Large intestine (tissue), 3 donors: ENCODE measurements around the gene TTYH3. TPM values are rescaled to one million over a fixed set of nuclear protein-coding genes. Genes with fewer than 3 reads are reported as not detected.
"Not testable (repeated sequence)": the region's sequence is repeated elsewhere in the genome, so short reads cannot be mapped to it uniquely, and the experiment has no call there.

Experiments
- DNase-seq, 2 donors: peaks; one replicate each; pipeline versions ENCODE4 v3.0.0 to v3.0.0-alpha.2; 2013
- H3K27ac ChIP-seq: one replicate; pipeline ENCODE4 v1.5.1; 2013; ENCODE audit warnings: low read length
- H3K27me3 ChIP-seq: 2 replicates; pipeline ENCODE4 v1.6.1; 2013; ENCODE audit warnings: low read length; ENCODE audit not compliant: control insufficient read depth, insufficient read depth
- H3K36me3 ChIP-seq: 2 replicates; pipeline ENCODE4 v1.6.1; 2013; ENCODE audit warnings: low read length; ENCODE audit not compliant: control insufficient read depth, insufficient read depth
- H3K4me1 ChIP-seq: one replicate; pipeline ENCODE4 v1.6.1; 2013; ENCODE audit warnings: low read length; ENCODE audit not compliant: control insufficient read depth, insufficient read depth
- H3K4me3 ChIP-seq: one replicate; pipeline ENCODE4 v1.5.1; 2013; ENCODE audit warnings: low read length
- H3K9me3 ChIP-seq: one replicate; pipeline ENCODE4 v1.6.1; 2013; ENCODE audit warnings: mild to moderate bottlenecking, low read depth, low read length, moderate library complexity; ENCODE audit not compliant: control insufficient read depth
- WGBS: methylation state at CpG from one replicate; pipeline ENCODE4 v1.1.5; 2013; ENCODE audit warnings: low lambda C conversion rate; ENCODE audit not compliant: insufficient coverage; 5-methylcytosine and 5-hydroxymethylcytosine counted together
- polyA plus RNA-seq: library from polyadenylated mRNA; unstranded; fragments of 120-200 nt; gene quantifications from one replicate; pipeline ENCODE4 v1.2.1, GENCODE V29; 2013

Gene TTYH3
- polyA plus RNA-seq, 1 donor: 152 TPM

DNA sequence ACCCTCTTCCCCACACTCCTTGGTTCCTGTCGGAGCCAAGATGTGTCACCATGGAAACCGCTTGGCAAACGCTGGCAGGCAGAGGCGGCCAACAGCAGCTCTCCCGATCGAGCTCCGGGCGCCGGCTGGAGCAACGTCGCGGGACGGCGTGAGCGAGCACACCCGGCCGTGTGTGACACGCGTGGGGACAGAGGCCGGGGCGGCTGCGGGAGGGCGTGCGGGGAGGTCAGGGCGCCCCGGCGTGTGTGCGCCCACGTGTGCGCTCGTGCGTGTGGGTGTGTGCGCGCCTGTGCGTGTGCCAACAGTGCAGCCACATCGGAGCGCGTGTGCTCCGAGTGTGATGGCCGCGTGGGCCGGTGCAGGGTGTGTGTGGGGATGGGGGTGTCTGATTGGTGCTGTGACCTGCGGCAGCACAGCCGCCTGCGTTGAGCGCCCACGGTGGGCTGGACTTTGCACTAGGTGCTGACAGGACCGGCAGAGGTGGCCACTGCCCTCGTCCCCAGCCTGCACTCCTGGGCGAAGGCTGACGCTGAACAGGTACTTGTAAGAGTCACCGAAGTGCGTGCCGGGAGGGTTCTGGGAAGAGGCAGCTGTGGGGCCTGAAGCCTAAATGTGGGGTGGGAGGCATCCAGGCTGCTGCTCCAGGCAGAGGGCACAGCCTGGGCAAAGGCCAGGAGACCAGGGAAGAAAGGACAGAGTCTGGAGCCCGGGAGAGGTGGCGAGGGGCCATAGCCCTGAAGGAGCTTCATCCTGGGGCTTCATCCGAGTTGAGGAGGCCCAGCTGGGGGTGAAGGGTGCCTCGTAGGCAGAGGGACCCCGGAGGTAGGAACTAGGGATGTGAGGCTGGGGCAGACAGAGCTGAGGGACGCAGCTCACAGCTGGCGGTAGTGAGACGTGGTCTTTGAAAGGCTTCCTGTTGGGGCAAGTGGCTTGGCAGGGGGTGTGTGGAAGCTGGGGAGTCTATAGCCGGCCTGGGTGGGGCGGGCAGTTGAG lies 47.6 kb downstream of the TTYH3 start:
- no CpG with 5 or more reads among the region's 64 CpGs for WGBS
- not testable (repeated sequence) for H3K9me3 ChIP-seq, H3K4me3 ChIP-seq, H3K27ac ChIP-seq, H3K36me3 ChIP-seq, H3K4me1 ChIP-seq, H3K27me3 ChIP-seq
- peak in 1 of 2 donors; percentile 46 for DNase-seq

DNA sequence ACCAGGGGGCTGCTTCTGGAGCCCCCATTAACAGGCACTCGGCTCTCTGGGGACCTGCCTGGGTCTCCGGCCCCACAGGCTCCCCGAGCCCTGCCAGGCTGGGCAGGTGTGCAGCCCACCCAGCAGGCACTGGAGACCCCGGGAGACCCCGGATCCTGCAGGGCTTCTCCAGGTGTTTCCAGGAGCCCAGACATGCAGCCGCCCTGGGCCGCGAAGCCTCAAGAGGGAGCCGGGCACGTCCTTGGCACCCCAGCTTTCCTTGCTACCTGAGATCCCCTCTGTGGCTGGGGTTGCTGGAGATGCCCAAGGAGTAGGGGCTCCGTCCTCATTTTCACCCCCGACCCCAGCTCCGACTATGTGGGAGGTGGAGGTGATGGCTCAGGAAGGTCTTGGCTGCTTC lies 48.5 kb downstream of the TTYH3 start:
- Histone ChIP-seq H3K36me3 (no peaks in the 10 kb centered on the region), H3K27me3 (no peaks in the 10 kb centered on the region), H3K4me3 (no peak overlapping the region), H3K9me3 (no peaks in the 10 kb centered on the region), H3K27ac (no peak overlapping the region), H3K4me1 (peaks cover 5% of the 10 kb centered on the region)
- DNase-seq: no peak
- no CpG with 5 or more reads among the region's 13 CpGs for whole genome bisulfite sequencing

DNA sequence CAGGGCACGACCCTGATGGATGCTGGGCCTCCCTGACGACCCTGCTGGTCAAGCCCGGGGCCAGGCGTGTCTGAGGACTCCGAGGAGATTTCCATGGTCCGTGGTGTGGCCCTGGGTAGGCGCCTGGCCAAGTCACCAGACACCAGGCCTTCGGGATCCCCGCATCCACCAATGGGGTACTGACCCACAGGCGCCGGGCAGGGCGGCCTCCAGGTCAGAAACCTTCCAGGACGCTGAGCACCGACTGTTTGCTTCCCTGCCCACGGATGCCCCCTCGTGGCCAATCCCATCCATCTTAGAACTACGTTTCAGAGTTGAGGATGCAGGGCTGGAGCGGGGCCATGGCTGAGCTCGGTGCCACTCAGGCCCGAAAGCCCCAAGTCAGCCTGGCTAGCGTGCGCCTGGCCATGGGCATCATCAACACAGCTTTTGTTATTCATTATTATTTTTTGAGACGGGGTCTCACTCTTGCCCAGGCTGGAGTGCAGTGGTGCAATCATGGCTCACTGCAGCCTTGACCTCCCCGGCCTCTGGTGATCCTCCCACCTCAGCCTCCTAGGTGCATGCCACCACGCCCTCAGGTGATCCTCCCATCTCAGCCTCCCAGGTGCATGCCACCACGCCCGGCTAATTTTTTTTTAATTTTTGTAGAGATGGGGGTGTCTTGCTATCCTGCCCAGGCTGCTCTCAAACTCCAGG lies 49.2 kb downstream of the TTYH3 start:
- Histone ChIP-seq H3K27me3 (peaks cover 2% of the 10 kb centered on the region), H3K27ac (no peak overlapping the region)
- WGBS: no CpG with 5 or more reads among the region's 27 CpGs

DNA sequence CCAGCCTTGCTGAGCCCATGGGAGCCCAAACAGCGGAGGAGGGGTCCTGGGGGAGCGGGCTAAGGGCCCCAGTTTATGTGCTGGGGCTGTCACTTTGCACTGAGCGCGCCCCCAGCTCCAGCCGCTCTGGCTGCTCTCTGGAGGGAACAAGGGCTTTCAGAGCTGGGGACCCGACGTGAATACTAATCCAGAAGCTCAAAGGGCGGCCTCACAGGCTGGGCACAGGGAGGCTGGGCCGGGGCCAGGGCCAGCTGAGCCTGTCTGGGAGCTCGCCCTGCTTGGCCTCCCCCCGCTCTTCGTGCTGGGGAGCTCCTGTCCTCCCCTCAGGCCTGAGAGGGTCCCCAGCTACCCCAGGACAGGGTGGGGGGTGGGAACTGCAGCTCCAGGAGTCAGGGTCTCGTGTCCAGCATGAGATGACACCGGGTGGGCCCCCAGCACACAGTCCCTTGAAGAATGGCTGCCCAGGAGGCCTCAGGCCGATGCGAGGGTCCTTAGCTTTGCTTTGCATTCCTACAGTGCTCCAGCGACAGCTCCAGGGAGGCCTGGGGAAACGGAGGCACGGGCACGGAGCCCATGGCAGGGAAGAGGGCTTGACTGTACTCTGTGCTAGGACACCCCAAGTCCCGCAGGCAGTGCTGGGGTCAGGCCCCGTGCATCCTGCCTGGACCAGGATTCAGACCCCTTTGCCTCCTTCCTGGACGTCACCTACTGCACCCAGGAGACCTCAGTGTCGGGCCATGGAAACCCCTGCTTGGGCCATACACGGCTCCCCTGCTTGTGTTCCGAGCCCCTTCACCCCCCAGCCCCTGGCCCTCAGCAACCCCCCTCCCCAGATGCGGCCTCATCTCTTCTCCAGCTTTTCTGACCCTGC lies 50.4 kb downstream of the TTYH3 start:
- no peak for DNase-seq
- Histone ChIP-seq H3K4me1 (peaks cover 5% of the 10 kb centered on the region), H3K27ac (no peak overlapping the region), H3K9me3 (peaks cover under 1% of the 10 kb centered on the region), H3K36me3 (no peaks in the 10 kb centered on the region), H3K27me3 (peaks cover 12% of the 10 kb centered on the region), H3K4me3 (no peak overlapping the region)
- no CpG with 5 or more reads among the region's 27 CpGs for WGBS

More for the DNA sequence above, 49.2 kb downstream of the TTYH3 start:
- peak; percentile 58 to 60 for DNase-seq
- H3K4me3 ChIP-seq: no peak overlapping the region
- H3K36me3 ChIP-seq: no peaks in the 10 kb centered on the region
- H3K9me3 ChIP-seq: no peaks in the 10 kb centered on the region
- peaks cover 5% of the 10 kb centered on the region for H3K4me1 ChIP-seq

DNA sequence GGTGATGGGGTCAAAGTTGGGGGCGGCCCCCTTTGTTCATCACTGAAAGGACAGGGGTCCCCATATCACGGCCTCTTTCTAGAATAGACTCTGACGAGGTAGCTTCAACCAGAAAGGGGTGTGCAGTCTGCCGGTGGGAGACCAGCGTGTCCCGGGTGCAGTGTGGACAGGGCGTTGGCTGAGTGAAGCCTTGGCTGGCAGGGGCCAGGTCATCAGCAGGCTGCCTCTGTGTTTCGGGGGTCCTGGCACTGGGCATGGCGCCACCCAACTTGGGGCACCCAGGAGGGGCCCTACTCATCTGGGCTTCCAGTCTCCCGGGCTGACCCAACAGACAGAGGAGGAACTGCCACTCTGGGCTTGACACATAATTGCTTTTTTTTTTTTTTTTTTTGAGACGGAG lies 52.7 kb downstream of the TTYH3 start:
- DNase-seq: no peak
- no peak overlapping the region for H3K4me3 ChIP-seq
- H3K36me3 ChIP-seq: no peaks in the 10 kb centered on the region
- no peak overlapping the region for H3K27ac ChIP-seq
- peaks cover 32% of the 10 kb centered on the region for H3K27me3 ChIP-seq
- H3K9me3 ChIP-seq: peaks cover 2% of the 10 kb centered on the region
- peaks cover 9% of the 10 kb centered on the region for H3K4me1 ChIP-seq
- no CpG with 5 or more reads among the region's 11 CpGs for WGBS

DNA sequence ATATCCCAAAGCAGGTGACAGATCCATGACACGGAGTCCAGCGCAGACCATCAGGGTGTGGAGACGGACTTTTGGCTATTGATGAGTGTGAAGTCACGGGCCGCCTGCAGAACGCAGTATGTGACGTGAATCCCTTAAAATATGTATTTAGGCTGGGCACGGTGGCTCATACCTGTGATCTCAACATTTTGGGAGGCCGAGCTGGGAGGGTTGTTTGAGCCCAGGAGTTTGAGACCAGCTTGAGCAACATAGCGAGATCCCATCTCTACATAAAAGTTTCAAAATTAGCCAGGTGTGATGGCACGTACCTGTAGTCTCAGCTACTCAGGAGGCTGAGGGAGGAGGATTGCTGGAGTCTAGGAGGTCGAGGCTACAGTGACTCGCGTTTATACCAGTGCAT lies 54.3 kb downstream of the TTYH3 start:
- 100% methylated on average over 1 of the region's 14 CpGs for WGBS

DNA sequence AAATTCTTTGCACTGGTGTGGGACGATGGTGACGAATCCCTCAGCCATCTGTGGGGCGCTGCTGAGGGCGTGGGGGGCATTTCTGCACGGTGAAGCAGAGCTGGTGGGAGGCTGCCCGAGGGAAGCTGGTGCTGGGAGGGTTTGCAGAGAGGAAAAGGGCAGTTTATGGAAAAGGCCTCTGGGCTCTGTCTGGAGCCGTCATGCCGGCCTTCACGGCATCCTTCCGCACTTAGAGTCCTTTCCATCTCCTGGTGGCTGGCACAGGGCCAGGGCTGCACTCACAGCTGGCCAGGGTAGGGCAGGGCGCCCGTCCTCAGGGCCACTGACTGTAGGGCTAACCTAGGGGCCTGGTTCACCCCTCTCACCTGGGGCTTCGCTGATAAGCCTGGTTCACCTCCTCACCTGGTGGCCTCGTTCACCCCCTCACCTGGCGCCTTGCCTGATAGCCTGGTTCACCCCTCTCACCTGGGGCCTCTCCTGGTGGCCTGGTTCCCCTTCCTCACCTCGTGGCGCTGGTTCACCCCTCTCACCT lies 55.6 kb downstream of the TTYH3 start:
- WGBS: no CpG with 5 or more reads among the region's 17 CpGs
- Histone ChIP-seq H3K9me3 (peaks cover 2% of the 10 kb centered on the region), H3K36me3 (no peaks in the 10 kb centered on the region), H3K4me1 (peaks cover 5% of the 10 kb centered on the region), H3K27me3 (peaks cover 43% of the 10 kb centered on the region), H3K4me3 (no peak overlapping the region), H3K27ac (no peak overlapping the region)
- no peak for DNase-seq

More for the DNA sequence above, 54.3 kb downstream of the TTYH3 start:
- Histone ChIP-seq H3K27ac (no peak overlapping the region), H3K27me3 (peaks cover 43% of the 10 kb centered on the region), H3K4me3 (no peak overlapping the region), H3K9me3 (peaks cover 2% of the 10 kb centered on the region), H3K36me3 (no peaks in the 10 kb centered on the region), H3K4me1 (peaks cover 5% of the 10 kb centered on the region)
- DNase-seq: no peak

DNA sequence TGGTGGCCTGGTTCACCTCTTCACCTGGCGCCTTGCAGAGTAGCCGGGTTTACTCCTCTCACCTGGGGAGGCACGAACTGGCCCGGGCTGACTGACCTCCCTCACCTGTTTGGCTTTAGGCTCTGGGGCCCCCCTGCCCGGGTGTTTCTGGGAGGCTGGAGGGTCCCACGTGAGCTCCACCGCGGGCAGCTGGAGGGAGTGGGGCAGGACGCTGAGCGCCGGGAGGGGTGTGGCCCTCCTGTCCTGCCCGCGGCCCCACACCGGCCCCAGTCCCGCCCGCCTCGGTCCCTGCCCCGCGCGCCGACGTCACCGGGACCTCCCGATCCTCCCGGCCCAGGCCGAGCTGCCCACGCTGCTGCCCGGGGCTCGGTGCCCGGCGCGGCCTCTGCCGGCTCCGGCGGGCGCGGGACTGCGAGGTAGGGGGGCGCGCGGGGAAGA lies 56.1 kb downstream of the TTYH3 start, which contains the start of gene AMZ1:
Gene AMZ1 (plus strand): TSS at position 322 of the 438 bp plus-strand sequence. CDS start 12,250 bp downstream, outside the sequence.
- Histone ChIP-seq H3K4me1 (peaks cover 5% of the 10 kb centered on the region), H3K27me3 (peaks cover 43% of the 10 kb centered on the region), H3K27ac (no peak within 1 kb of the TSS), H3K4me3 (no peak within 1 kb of the TSS), H3K36me3 (no peaks in the 10 kb centered on the region), H3K9me3 (peaks cover 2% of the 10 kb centered on the region)
- peak in 1 of 2 donors; percentile 44 for DNase-seq
- WGBS: no CpG with 5 or more reads among the region's 41 CpGs

DNA sequence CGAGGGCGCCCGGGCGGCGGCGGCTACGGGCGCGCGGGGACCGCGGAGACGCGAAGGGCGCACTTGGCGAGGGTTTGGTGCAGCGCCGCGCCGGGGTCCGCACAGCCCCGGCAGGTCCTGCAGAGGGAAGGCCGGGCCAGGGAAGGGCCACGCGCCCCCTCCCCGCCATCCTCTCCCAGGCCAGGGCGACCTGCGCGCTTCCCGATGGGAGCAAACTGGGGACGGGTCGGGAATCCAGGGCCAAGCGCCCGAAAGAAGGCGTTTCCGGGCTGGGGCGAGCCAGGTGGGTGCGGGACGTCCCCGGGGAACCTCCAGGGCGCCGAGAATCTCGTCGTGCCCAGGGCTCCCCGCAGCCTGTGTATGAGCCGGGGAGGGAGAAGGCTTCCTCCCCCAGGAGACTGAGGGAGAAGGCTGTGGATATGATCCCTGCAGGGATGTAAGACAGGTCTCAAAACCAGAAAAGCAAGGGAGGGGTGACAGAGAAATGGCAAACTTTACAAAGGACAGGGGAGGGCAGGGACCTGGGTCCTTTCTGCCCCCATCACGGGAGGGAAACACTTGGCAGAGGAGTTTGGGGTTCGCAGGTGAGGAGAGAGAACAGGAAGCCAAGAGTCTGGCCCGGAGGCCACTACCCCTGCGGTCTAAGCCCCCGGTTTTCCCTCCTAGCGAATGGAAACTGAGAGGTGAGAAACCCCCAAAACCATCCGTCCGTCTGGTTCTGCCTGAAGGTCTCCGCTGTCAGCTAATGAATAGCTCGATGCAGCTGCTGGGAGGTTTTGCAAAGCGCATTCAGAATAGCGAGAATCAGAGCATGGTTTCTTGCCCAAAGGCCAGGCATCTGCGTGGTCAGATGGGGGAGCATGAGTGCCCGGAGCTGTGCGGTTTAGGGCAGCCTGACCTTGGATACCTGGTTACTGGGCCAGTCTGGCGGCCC lies 56.9 kb downstream of the TTYH3 start:
- H3K27ac ChIP-seq: no peak overlapping the region
- H3K4me3 ChIP-seq: no peak overlapping the region
- no CpG with 5 or more reads among the region's 62 CpGs for WGBS
- H3K27me3 ChIP-seq: peaks cover 43% of the 10 kb centered on the region
- no peaks in the 10 kb centered on the region for H3K36me3 ChIP-seq
- no peak for DNase-seq
- peaks cover 2% of the 10 kb centered on the region for H3K9me3 ChIP-seq
- peaks cover 5% of the 10 kb centered on the region for H3K4me1 ChIP-seq
